Lower leg skin (tissue), 4 donors: ENCODE results near the gene POLA2. TPM values are rescaled to one million over a fixed set of nuclear protein-coding genes. Genes with fewer than 3 reads are reported as not detected.

Experiments
- DNase-seq, 2 donors: peaks; one replicate each; pipeline ENCODE4 v3.0.0-alpha.2; 2019; ENCODE audit warnings: low spot score in 2 of 2
- H3K4me3 ChIP-seq: fragments of 200-600 bp; sonication (generic); 2 replicates; pipeline ENCODE4 v1.5.1; 2017; ENCODE audit warnings: mild to moderate bottlenecking, low read depth; ENCODE audit not compliant: poor library complexity, severe bottlenecking
- CTCF ChIP-seq, 3 donors: fragments of 450-650 bp; IDR thresholded peaks; one replicate each; pipeline ENCODE4 v1.5.1; 2016; ENCODE audit warnings: antibody characterized with exemption in 3 of 3, mild to moderate bottlenecking in 3 of 3, moderate library complexity in 2 of 3
- POLR2A ChIP-seq, 2 donors: fragments of 450-650 bp; IDR thresholded peaks; one replicate each; pipeline ENCODE4 v1.6.1; 2016 to 2017; ENCODE audit warnings: antibody characterized with exemption in 2 of 2, mild to moderate bottlenecking in 1 of 2, moderate library complexity in 1 of 2
- WGBS, 2 donors: methylation state at CpG; one replicate each; pipeline ENCODE4 v1.1.5; 2018; 5-methylcytosine and 5-hydroxymethylcytosine counted together
- intact Hi-C: fragments of 100-400 bp; cut with DNase I; formaldehyde crosslinking; loops from one replicate; pipeline ENCODE4 v1.15.0; 2023; ENCODE audit warnings: low total_unique reads
- total RNA-seq, 4 donors: library from RNA; depleted of rRNA; stranded (reverse); fragments of >200 nt; gene quantifications; one replicate each; pipeline ENCODE4 v1.1.0, GENCODE V29; 2016

Gene POLA2
- total RNA-seq, 4 donors from 2014 or later = 6.7 to 11.2 (median 7.6) TPM

GRCh38 chr11:65307298-65308229 is 45.8 kb downstream of the POLA2 start:
- 80 to 86% methylated on average over 6 of the region's 6 CpGs for WGBS, 2 donors
- intact Hi-C loops = no loop called here
- no peak overlapping the region for H3K4me3 ChIP-seq
- no peak for DNase-seq
- TF ChIP-seq CTCF (IDR thresholded peaks at IDR 0.05) = no peak

GRCh38 chr11:65308281-65308891 is 46.6 kb downstream of the POLA2 start:
- WGBS, 2 donors = 30% methylated on average over 7 of the region's 7 CpGs
- no peak for TF ChIP-seq POLR2A (IDR thresholded peaks at IDR 0.05)
- no peak for TF ChIP-seq CTCF (IDR thresholded peaks at IDR 0.05)
- no peak for DNase-seq
- H3K4me3 ChIP-seq = no peak overlapping the region
- intact Hi-C loops = no loop called here

- TF ChIP-seq CTCF (IDR thresholded peaks at IDR 0.05) = no peak
- DNase-seq = no peak
- 47 to 52% methylated on average over 5 of the region's 5 CpGs for WGBS, 2 donors
- intact Hi-C loops = no loop called here
- H3K4me3 ChIP-seq = no peak overlapping the region
These were observed 47.2 kb downstream of the POLA2 start for GRCh38 chr11:65309006-65309405.

GRCh38 chr11:65310215-65310614 is 48.5 kb downstream of the POLA2 start:
- DNase-seq = no peak
- no peak overlapping the region for H3K4me3 ChIP-seq
- 38 to 50% methylated on average over 8 to 10 of the region's 10 CpGs for WGBS, 2 donors
- intact Hi-C loops = no loop called here
- TF ChIP-seq CTCF (IDR thresholded peaks at IDR 0.05) (no peak), POLR2A (IDR thresholded peaks at IDR 0.05) (no peak)

GRCh38 chr11:65310736-65311135 is 49.0 kb downstream of the POLA2 start:
- 58 to 73% methylated on average over 5 of the region's 6 CpGs for WGBS, 2 donors
- no peak overlapping the region for H3K4me3 ChIP-seq
- no peak for TF ChIP-seq POLR2A (IDR thresholded peaks at IDR 0.05)
- no peak for DNase-seq
- intact Hi-C loops = no loop called here

GRCh38 chr11:65311170-65311678 is 49.5 kb downstream of the POLA2 start:
- intact Hi-C loops = no loop called here
- H3K4me3 ChIP-seq = no peak overlapping the region
- TF ChIP-seq CTCF (IDR thresholded peaks at IDR 0.05) = no peak
- no peak for TF ChIP-seq POLR2A (IDR thresholded peaks at IDR 0.05)
- no peak for DNase-seq
- WGBS, 2 donors = 64 to 76% methylated on average over 5 of the region's 5 CpGs
